ENCODE measurements around the gene TAS2R30. TPM values are rescaled to one million over a fixed set of nuclear protein-coding genes. Genes with fewer than 3 reads are reported as not detected.

The TAS2R30 gene
- total and polyA plus RNA-seq, 9 of the 15 experiments (the other 6 are each of a cell fraction or from before 2014, with no cell fraction given): 0.11 to 4.0 (median 0.99) TPM; not detected in 3

DNA sequence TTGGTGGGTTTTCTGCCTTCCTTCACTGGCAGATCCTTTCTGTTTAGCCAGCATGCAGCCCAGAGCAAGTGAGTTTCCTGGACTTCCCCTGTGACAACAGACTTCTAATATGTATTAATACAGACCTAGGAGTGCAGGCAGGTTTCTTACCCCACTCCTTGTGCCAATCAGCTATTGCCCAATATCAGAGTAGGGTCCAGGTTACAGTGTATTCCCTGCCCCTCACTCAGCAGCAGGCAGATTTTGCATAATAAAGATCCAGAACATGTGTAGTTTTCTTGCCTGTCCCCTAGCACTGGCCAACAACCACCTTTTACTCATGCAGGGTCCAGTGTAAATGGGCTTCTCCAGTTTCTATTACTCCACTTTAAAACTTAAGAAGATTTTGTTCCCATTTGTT lies 31.9 kb upstream of the TAS2R30 start:
- Histone ChIP-seq H3K9ac (ENCODE audit: insufficient read depth in 1 of 2, low read depth in 2 of 2, low read length in 2 of 2) (no peak overlapping the region), H2AFZ (ENCODE audit: low read depth, low read length) (no peak overlapping the region), H3K9me1 (ENCODE audit: control insufficient read depth, insufficient read depth, low read length) (no peaks in the 10 kb centered on the region), H3K4me3 (no peak overlapping the region), H3K79me2 (ENCODE audit: control insufficient read depth, insufficient read depth, low read length) (peaks cover 95% of the 10 kb centered on the region), H3K27me3 (ENCODE audit: control insufficient read depth in 2 of 2, insufficient read depth in 2 of 2, low read length in 2 of 2) (no peaks in the 10 kb centered on the region), H3K4me2 (ENCODE audit: insufficient read depth, low read length) (no peak overlapping the region), H3K9me3 (replicated peaks; ENCODE audit: control insufficient read depth, insufficient read depth, low read depth, low read length) (no peaks in the 10 kb centered on the region), H4K20me1 (replicated peaks; ENCODE audit: control insufficient read depth, insufficient read depth, low read length) (0 out of 2 replicates have a peak, but pooled peaks cover 5% of the 10 kb centered on the region), H3K4me1 (replicated peaks in 1 of 2; ENCODE audit: control insufficient read depth in 2 of 2, insufficient read depth in 2 of 2, low read length in 2 of 2) (peaks cover 6 to 11% of the 10 kb centered on the region in 2 experiments; a peak in 4 of 5 replicates), H3K27ac (ENCODE audit: extremely low read depth, low read depth, low read length) (no peak overlapping the region), H3K36me3 (ENCODE audit: control insufficient read depth, insufficient read depth, low read length) (peaks cover 58% of the 10 kb centered on the region; the same call in 2 of the 3 replicates)
- FAIRE-seq (no peak), ATAC-seq (no peak), DNase-seq (ENCODE audit: extremely low read depth in 1 of 4, low spot score in 3 of 4) (no peak)
- intact Hi-C loops (cut with micrococcal nuclease): no loop called here
- ChIA-PET CTCF (ENCODE audit: low intra/inter-chr PET ratio) (no interaction called here), POLR2A (no interaction called here)
- in situ Hi-C loops (cut with MboI): no loop called here
- no TSS peak for BruUV-seq (replicated peaks)
- TF ChIP-seq NFIX (CRISPR knock-in tag; IDR thresholded peaks at IDR 0.05; ENCODE audit: low read depth) (no peak), SIN3B (IDR thresholded peaks at IDR 0.05; ENCODE audit: low read depth) (no peak), ZC3H11A (IDR thresholded peaks at IDR 0.05; ENCODE audit: low read depth, low read length) (no peak), GATAD2A (IDR thresholded peaks at IDR 0.05) (no peak), MECOM (CRISPR knock-in tag; IDR thresholded peaks at IDR 0.05) (no peak), TSC22D4 (tag; IDR thresholded peaks at IDR 0.05) (no peak), ZBED1 (IDR thresholded peaks at IDR 0.05) (no peak), ZNF609 (CRISPR knock-in tag; IDR thresholded peaks at IDR 0.05; ENCODE audit: borderline replicate concordance) (no peak), ARID2 (IDR thresholded peaks at IDR 0.05) (no peak), ILK (tag; IDR thresholded peaks at IDR 0.05; ENCODE audit: borderline replicate concordance, low read depth) (no peak), CHD4 (IDR thresholded peaks at IDR 0.05; ENCODE audit: insufficient read depth, insufficient replicate concordance, low read depth, low read length, poor library complexity, severe bottlenecking) (no peak), TCFL5 (CRISPR knock-in tag; conservative IDR thresholded peaks at IDR 0.05) (no peak), ZNF197 (CRISPR knock-in tag; IDR thresholded peaks at IDR 0.05; ENCODE audit: low read depth) (no peak), HNRNPH1 (optimal IDR thresholded peaks at IDR 0.05; ENCODE audit: low read depth, low read length) (no peak)
